HCT116 (cell line): ENCODE results near the gene COA1.

Experiments used
- ATF3 ChIP-seq: IDR thresholded peaks from 2 replicates; pipeline ENCODE4 v1.6.1; 2012
- CEBPB ChIP-seq: IDR thresholded peaks from 2 replicates; pipeline ENCODE4 v1.6.1; 2012; ENCODE audit warnings: low read depth
- CTCF ChIP-seq, 3 experiments: fragments of 200-600 bp in 1 of 3; sonication (generic) in 1 of 3; IDR thresholded peaks in 2 of 3; conservative IDR thresholded peaks in 1 of 3; 2 replicates each; pipeline ENCODE4 v1.5.1; 2012 to 2017; ENCODE audit warnings: low read depth in 2 of 3, low read length in 2 of 3, antibody characterized with exemption in 1 of 3, borderline replicate concordance in 1 of 3, control low read depth in 1 of 3, mild to moderate bottlenecking in 1 of 3, mixed read lengths in 1 of 3, mixed run types in 1 of 3, moderate library complexity in 1 of 3; ENCODE audit not compliant: insufficient read depth in 1 of 3
- EZH2 ChIP-seq: fragments of 200-600 bp; sonication (generic); IDR thresholded peaks from 2 replicates; pipeline ENCODE4 v1.6.1; 2017; ENCODE audit warnings: antibody characterized with exemption, mixed run types
- EZH2phosphoT487 ChIP-seq: fragments of 200-600 bp; IDR thresholded peaks from 2 replicates; pipeline ENCODE4 v1.6.1; 2018; ENCODE audit warnings: antibody characterized with exemption, borderline replicate concordance
- FOSL1 ChIP-seq: IDR thresholded peaks from 2 replicates; pipeline ENCODE4 v1.6.1; 2012; ENCODE audit warnings: low read depth
- POLR2A ChIP-seq: IDR thresholded peaks from 2 replicates; pipeline ENCODE4 v1.7.0; 2011; ENCODE audit warnings: borderline replicate concordance; ENCODE audit not compliant: insufficient read depth, insufficient read length; ENCODE audit errors: extremely low read depth
- POLR2AphosphoS5 ChIP-seq: IDR thresholded peaks from 2 replicates; pipeline ENCODE4 v1.6.1; 2011; ENCODE audit warnings: mild to moderate bottlenecking, low read depth, low read length, moderate library complexity
- RAD21 ChIP-seq: IDR thresholded peaks from 2 replicates; pipeline ENCODE4 v1.6.1; 2012; ENCODE audit warnings: low read depth, mild to moderate bottlenecking
- REST ChIP-seq: IDR thresholded peaks from 2 replicates; pipeline ENCODE4 v1.6.1; 2012; ENCODE audit warnings: low read depth
- SIN3A ChIP-seq: IDR thresholded peaks from 2 replicates; pipeline ENCODE4 v1.6.1; 2012; ENCODE audit warnings: low read depth
- SRF ChIP-seq: IDR thresholded peaks from 2 replicates; pipeline ENCODE4 v1.6.1; 2012; ENCODE audit warnings: low read depth
- ZNF274 ChIP-seq: fragments of 200-500 bp; sonication (Bioruptor generic); IDR thresholded peaks from 2 replicates; pipeline ENCODE4 v1.6.1; 2014; ENCODE audit warnings: mild to moderate bottlenecking, low read depth, low read length, inconsistent platforms

GRCh38 chr7:43636093-43636492 is 93.2 kb downstream of the COA1 start:
- TF ChIP-seq REST (no peak), EZH2 (no peak), CTCF (IDR thresholded peaks at IDR 0.05 in 2 of 3, conservative IDR thresholded peaks at IDR 0.05 in 1 of 3; ENCODE audit: borderline replicate concordance in 1 of 3, insufficient read depth in 1 of 3, low read depth in 2 of 3, low read length in 2 of 3) (no peak), POLR2A (no peak), EZH2phosphoT487 (no peak), FOSL1 (no peak), CEBPB (no peak), POLR2AphosphoS5 (no peak), ZNF274 (no peak), SIN3A (no peak), RAD21 (no peak), ATF3 (no peak), SRF (no peak)
